ENCODE results near the gene AMZ1.
"Not testable (repeated sequence)": the region's sequence is repeated elsewhere in the genome, so short reads cannot be mapped to it uniquely, and the experiment has no call there.

GRCh38 chr7:2693420-2694121 lies 5.6 kb downstream of the AMZ1 start:
- TF ChIP-seq, protein P1, sequence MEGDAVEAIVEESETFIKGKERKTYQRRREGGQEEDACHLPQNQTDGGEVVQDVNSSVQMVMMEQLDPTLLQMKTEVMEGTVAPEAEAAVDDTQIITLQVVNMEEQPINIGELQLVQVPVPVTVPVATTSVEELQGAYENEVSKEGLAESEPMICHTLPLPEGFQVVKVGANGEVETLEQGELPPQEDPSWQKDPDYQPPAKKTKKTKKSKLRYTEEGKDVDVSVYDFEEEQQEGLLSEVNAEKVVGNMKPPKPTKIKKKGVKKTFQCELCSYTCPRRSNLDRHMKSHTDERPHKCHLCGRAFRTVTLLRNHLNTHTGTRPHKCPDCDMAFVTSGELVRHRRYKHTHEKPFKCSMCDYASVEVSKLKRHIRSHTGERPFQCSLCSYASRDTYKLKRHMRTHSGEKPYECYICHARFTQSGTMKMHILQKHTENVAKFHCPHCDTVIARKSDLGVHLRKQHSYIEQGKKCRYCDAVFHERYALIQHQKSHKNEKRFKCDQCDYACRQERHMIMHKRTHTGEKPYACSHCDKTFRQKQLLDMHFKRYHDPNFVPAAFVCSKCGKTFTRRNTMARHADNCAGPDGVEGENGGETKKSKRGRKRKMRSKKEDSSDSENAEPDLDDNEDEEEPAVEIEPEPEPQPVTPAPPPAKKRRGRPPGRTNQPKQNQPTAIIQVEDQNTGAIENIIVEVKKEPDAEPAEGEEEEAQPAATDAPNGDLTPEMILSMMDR (IDR thresholded peaks at IDR 0.05): not testable (repeated sequence)
- not testable (repeated sequence) for TF ChIP-seq POLR2AphosphoS5, POLR2A (IDR thresholded peaks at IDR 0.05)
